Pancreas (tissue), 10 donors: ENCODE data around the gene ISOC2. TPM values are rescaled to one million over a fixed set of nuclear protein-coding genes. Genes with fewer than 3 reads are reported as not detected.
"Not testable (repeated sequence)": the region's sequence is repeated elsewhere in the genome, so short reads cannot be mapped to it uniquely, and the experiment has no call there.

Experiments used
- ATAC-seq, 4 donors: fragments of 200-7000 bp; cut with Tn5 transposase; one replicate each; pipeline versions ENCODE4 v1.8.0 to v1.9.1; 2020; ENCODE audit warnings: mild to moderate bottlenecking in 4 of 4, moderate library complexity in 4 of 4
- DNase-seq, 6 donors: peaks; one replicate each; pipeline ENCODE4 v3.0.0-alpha.2; 2020
- FAIRE-seq: peaks from 2 replicates; lab custom pipeline; 2012; peaks lifted over from hg19 to GRCh38; lab: Jason Lieb, UNC
- H3K27ac ChIP-seq, 4 donors: fragments of 200-600 bp; sonication (generic); 1 replicate in 3 of 4; 2 replicates in 1 of 4; pipeline versions ENCODE4 v1.5.0 to v1.8.0; 2020
- H3K27me3 ChIP-seq, 4 donors: fragments of 200-600 bp; one replicate each; pipeline ENCODE4 v1.8.0; 2021
- H3K36me3 ChIP-seq, 3 donors: fragments of 200-600 bp; sonication (generic) in 1 of 3; one replicate each; pipeline versions ENCODE4 v1.5.0 to v1.8.0; 2020 to 2021
- H3K4me1 ChIP-seq, 3 donors: fragments of 200-600 bp; one replicate each; pipeline ENCODE4 v1.8.0; 2021
- H3K4me3 ChIP-seq, 4 donors: fragments of 200-600 bp; sonication (generic) in 2 of 4; one replicate each; pipeline versions ENCODE4 v1.5.0 to v1.8.0; 2020 to 2021
- H3K9me3 ChIP-seq, 4 donors: fragments of 200-600 bp; one replicate each; pipeline ENCODE4 v1.8.0; 2021
- WGBS, 2 donors: extraction: QIAGEN DNeasy Blood & Tissue Kit; methylation state at CpG; one replicate each; pipeline ENCODE4 v1.1.7; 2013; 5-methylcytosine and 5-hydroxymethylcytosine counted together
- intact Hi-C, 3 donors: fragments of 100-400 bp; cut with DNase I; formaldehyde crosslinking; loops; one replicate each; pipeline versions ENCODE4 v1.11.1 to v1.14.2; 2022
- polyA plus RNA-seq, 2 donors: library from polyadenylated mRNA; stranded (reverse); fragments of 200-250 nt; gene quantifications; one replicate each; pipeline ENCODE4 v1.2.3, GENCODE V29; 2013
- total RNA-seq, 6 donors: library from RNA; stranded (reverse); fragmentation: NEBNext Ultra II Directional in 4 of 6; extraction: Animal tissue kit (Norgen Biotek cat#: 25700) in 4 of 6; gene quantifications; one replicate each; pipeline versions ENCODE4 v1.2.1 to v1.2.4, GENCODE V29; 2021 to 2023
- TF ChIP-seq, protein P1 (sequence below), 4 donors: fragments of 200-600 bp; sonication (generic) in 3 of 4; IDR thresholded peaks; one replicate each; pipeline versions ENCODE4 v1.5.0 to v1.8.0; 2021; ENCODE audit warnings: antibody characterized with exemption in 4 of 4
- donor health status: healthy with polysubstance abuse.
- donor health status: DM: no; HTN: no; CAD: no; lungs with moderate emphysema.
- donor health status: DM: no; HTN: no; CAD: no.
- donor health status: control.
- donor health status: control.
- donor health status: Bipolar disorder and iron deficiency.
- donor health status: DM: yes; HTN: yes; CAD: no.
- donor health status: DM: no; HTN: no; CAD: no.
- donor health status: DM: no; HTN: no; CAD: no.
- donor health status: DM: yes; HTN: yes; CAD: no.

Gene ISOC2
- total and polyA plus RNA-seq, 8 donors: 13.0 to 43.9 (median 21.8) TPM

DNA sequence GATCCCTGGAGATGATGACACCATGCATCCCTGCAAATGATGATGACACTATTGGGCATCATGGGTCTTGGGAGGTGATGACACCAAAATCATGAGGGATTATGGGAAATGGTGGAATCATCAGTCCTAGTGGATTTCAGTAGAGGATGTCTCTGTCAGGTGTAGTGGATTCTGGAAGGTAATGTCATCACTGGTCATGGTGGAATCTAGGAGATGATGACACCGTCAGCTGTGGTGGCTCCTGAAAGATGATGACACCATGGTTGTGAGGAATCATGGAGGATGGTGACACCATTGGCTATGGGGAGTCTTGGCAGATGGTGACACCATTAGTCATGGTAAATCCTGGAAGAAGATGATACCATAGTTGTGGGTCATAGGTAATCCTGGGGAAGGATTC is 30.3 kb downstream of the ISOC2 start:
- DNase-seq (no peak), ATAC-seq (no peak), FAIRE-seq (no peak)
- no peaks in the 10 kb centered on the region for H3K36me3 ChIP-seq
- H3K27me3 ChIP-seq: peaks cover 0 to 8% (median 2%) of the 10 kb centered on the region in 4 donors
- TF ChIP-seq, protein P1, sequence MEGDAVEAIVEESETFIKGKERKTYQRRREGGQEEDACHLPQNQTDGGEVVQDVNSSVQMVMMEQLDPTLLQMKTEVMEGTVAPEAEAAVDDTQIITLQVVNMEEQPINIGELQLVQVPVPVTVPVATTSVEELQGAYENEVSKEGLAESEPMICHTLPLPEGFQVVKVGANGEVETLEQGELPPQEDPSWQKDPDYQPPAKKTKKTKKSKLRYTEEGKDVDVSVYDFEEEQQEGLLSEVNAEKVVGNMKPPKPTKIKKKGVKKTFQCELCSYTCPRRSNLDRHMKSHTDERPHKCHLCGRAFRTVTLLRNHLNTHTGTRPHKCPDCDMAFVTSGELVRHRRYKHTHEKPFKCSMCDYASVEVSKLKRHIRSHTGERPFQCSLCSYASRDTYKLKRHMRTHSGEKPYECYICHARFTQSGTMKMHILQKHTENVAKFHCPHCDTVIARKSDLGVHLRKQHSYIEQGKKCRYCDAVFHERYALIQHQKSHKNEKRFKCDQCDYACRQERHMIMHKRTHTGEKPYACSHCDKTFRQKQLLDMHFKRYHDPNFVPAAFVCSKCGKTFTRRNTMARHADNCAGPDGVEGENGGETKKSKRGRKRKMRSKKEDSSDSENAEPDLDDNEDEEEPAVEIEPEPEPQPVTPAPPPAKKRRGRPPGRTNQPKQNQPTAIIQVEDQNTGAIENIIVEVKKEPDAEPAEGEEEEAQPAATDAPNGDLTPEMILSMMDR (IDR thresholded peaks at IDR 0.05): no peak
- intact Hi-C loops: no loop called here
- no peaks in the 10 kb centered on the region for H3K9me3 ChIP-seq
- no peaks in the 10 kb centered on the region for H3K4me1 ChIP-seq
- WGBS, 2 donors: 81 to 100% methylated on average over 1 of the region's 1 CpG
- H3K4me3 ChIP-seq: no peak overlapping the region
- H3K27ac ChIP-seq: no peak overlapping the region

DNA sequence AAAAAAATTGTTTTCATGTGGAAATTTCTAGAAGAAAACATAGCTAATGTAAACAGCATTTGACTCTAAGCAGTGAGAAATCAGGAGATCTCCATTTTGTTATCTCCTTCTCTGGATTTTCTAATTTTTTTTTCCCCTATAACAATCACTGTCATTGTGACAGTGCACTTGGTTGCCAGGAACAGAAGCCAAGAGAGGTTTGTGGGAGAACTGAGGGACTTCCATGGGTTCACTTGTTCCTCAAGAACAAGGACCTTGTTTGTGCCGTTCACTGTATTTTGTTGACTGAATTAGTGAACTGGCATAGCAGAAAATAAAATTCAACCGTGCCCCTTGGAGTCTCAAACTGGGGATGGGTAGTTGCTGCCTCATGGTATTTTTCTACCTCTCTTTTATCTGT is 35.4 kb downstream of the ISOC2 start:
- FAIRE-seq (no peak), DNase-seq (no peak), ATAC-seq (no peak)
- Histone ChIP-seq H3K9me3 (no peaks in the 10 kb centered on the region), H3K27ac (no peak overlapping the region), H3K4me3 (no peak overlapping the region), H3K27me3 (no peaks in the 10 kb centered on the region), H3K36me3 (no peaks in the 10 kb centered on the region), H3K4me1 (no peaks in the 10 kb centered on the region)
- whole genome bisulfite sequencing, 2 donors: 27 to 42% methylated on average over 2 of the region's 2 CpGs
- TF ChIP-seq, protein P1 (IDR thresholded peaks at IDR 0.05): no peak
- intact Hi-C loops: no loop called here

DNA sequence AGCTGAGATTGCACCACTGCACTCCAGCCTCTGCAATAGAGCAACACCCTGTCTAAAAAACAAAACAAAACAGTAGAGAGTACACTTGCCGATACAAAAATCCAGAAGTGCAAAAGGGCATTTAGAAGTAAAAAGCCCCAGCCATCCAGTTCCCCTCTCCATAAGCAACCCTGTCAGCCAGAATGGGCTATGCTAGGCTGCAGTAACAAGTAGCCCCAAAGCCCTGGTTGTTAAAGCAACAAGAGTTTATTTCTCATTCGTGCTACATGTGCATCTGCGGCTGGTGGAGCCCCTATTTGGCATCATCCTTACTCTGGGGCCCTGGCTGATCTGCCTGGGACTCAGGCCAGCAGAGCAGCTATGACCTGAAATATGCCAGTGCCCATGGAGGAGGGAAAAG is 36.9 kb downstream of the ISOC2 start:
- no peaks in the 10 kb centered on the region for H3K27me3 ChIP-seq
- no peak overlapping the region for H3K4me3 ChIP-seq
- DNase-seq (no peak), ATAC-seq (no peak), FAIRE-seq (no peak)
- H3K9me3 ChIP-seq: no peaks in the 10 kb centered on the region
- TF ChIP-seq, protein P1 (IDR thresholded peaks at IDR 0.05): no peak
- H3K4me1 ChIP-seq: no peaks in the 10 kb centered on the region
- no peak overlapping the region for H3K27ac ChIP-seq
- 58 to 80% methylated on average over 3 of the region's 3 CpGs for WGBS, 2 donors
- intact Hi-C loops: no loop called here
- no peaks in the 10 kb centered on the region for H3K36me3 ChIP-seq

DNA sequence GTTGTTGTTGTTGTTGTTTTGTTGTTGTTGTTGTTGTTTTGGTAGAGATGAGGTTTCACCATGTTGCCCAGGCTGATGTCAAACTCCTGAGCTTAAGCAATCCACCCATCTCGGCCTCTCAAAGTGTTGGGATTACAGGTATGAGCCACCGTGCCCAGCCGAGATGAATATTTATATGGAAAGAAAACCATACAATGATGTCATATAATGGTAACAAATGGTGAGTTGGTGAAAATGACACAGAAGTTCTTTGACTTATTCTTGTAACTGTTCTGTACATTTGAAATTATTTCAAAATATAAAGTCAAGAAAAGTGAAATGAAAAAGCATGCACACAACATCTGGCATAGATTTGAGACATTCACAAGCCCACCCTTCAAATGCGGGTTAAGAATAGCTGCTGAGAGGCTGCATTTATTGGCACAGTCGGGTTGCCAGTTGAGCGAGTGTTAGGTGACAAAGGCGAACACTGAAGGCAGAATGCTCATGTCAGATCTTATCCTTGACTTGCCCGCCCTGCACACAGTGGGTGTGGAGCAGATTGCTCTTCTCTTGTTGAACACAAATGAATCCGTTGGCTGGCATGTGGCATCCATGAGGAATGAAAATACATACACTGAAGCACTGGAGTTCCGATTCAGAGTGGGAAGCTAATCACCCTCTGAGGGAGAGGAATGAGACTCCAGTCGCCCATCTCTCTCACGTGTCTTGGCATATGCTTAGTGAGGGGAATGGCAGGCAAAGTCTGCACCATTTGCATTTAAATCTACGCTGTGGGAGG is 38.0 kb downstream of the ISOC2 start:
- H3K9me3 ChIP-seq: no peaks in the 10 kb centered on the region
- no peak overlapping the region for H3K4me3 ChIP-seq
- H3K27ac ChIP-seq: no peak overlapping the region
- WGBS, 2 donors: 57 to 62% methylated on average over 13 of the region's 13 CpGs
- no peaks in the 10 kb centered on the region for H3K27me3 ChIP-seq
- no peaks in the 10 kb centered on the region for H3K36me3 ChIP-seq
- TF ChIP-seq, protein P1 (IDR thresholded peaks at IDR 0.05): no peak
- no peaks in the 10 kb centered on the region for H3K4me1 ChIP-seq
- FAIRE-seq (no peak), DNase-seq (no peak), ATAC-seq (no peak)
- intact Hi-C loops: no loop called here

DNA sequence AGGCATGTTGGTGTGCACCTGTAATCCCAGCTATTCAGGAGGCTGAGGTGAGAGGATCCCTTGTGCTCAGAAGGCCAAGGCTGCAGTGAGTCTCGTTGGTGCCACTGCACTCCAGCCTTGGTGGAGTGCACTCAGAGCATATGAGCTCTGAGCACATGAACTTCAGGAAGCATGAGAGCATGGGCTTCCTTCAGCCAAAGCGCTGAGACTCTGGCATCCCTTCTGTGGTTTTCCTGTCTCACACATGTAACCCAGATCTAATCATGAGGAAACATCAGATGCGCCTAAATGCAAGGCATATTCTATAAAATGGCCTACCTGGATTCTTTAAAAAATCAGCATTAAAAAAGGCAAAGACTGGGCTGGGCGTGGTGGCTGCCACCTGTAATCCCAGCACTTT is 40.2 kb downstream of the ISOC2 start:
- FAIRE-seq, H3K4me3 ChIP-seq, H3K27ac ChIP-seq, intact Hi-C loops, DNase-seq, H3K4me1 ChIP-seq, H3K9me3 ChIP-seq, H3K27me3 ChIP-seq, H3K36me3 ChIP-seq, ATAC-seq: not testable (repeated sequence)
- 55 to 64% methylated on average over 4 of the region's 4 CpGs for WGBS, 2 donors
